ENCODE measurements around the gene RUNX3.

The RUNX3 gene

GRCh38 chr1:24946861-24947658 is 17.0 kb upstream of the RUNX3 start:
- no peak for DNase-seq

GRCh38 chr1:24945354-24946326 is 15.6 kb upstream of the RUNX3 start:
- DNase-seq: no peak

GRCh38 chr1:24944318-24944717 is 14.2 kb upstream of the RUNX3 start:
- no peak for DNase-seq

- no peak for DNase-seq
Measured at GRCh38 chr1:24942789-24943188, 12.7 kb upstream of the RUNX3 start.

- DNase-seq: no peak
Measured at GRCh38 chr1:24941564-24941963, 11.5 kb upstream of the RUNX3 start.

GRCh38 chr1:24940231-24940630 is 10.2 kb upstream of the RUNX3 start:
- no peak for DNase-seq

GRCh38 chr1:24939675-24940193 is 9.7 kb upstream of the RUNX3 start:
- DNase-seq: no peak

- no peak for DNase-seq
Measured at GRCh38 chr1:24939040-24939674, 9.1 kb upstream of the RUNX3 start.

GRCh38 chr1:24938276-24938675 is 8.2 kb upstream of the RUNX3 start:
- no peak for DNase-seq

- no peak for DNase-seq
Measured at GRCh38 chr1:24936684-24937083, 6.6 kb upstream of the RUNX3 start.

GRCh38 chr1:24935615-24936484 is 5.8 kb upstream of the RUNX3 start:
- no peak for DNase-seq

- DNase-seq: no peak
Measured at GRCh38 chr1:24935196-24935526, 5.1 kb upstream of the RUNX3 start.

- DNase-seq: no peak
Measured at GRCh38 chr1:24934310-24935195, 4.5 kb upstream of the RUNX3 start.

GRCh38 chr1:24933468-24933867 is 3.4 kb upstream of the RUNX3 start:
- DNase-seq: no peak

- DNase-seq: no peak
Measured at GRCh38 chr1:24932725-24933294, 2.7 kb upstream of the RUNX3 start.

GRCh38 chr1:24932284-24932683 is 2.2 kb upstream of the RUNX3 start:
- DNase-seq: peak; percentile 70

- no peak for DNase-seq
Measured at GRCh38 chr1:24931468-24932231, 1.6 kb upstream of the RUNX3 start.

GRCh38 chr1:24931146-24931467 is 1.0 kb upstream of the RUNX3 start:
- DNase-seq: no peak

- DNase-seq: peak; percentile 61
Measured at GRCh38 chr1:24929398-24930259, 447 bp downstream of the RUNX3 start.
